ENCODE measurements around the gene TRIL. TPM values are rescaled to one million over a fixed set of nuclear protein-coding genes. Genes with fewer than 3 reads are reported as not detected.

TRIL gene
- total RNA-seq, 1 experiment from 2014 or later: 3.0 TPM

DNA sequence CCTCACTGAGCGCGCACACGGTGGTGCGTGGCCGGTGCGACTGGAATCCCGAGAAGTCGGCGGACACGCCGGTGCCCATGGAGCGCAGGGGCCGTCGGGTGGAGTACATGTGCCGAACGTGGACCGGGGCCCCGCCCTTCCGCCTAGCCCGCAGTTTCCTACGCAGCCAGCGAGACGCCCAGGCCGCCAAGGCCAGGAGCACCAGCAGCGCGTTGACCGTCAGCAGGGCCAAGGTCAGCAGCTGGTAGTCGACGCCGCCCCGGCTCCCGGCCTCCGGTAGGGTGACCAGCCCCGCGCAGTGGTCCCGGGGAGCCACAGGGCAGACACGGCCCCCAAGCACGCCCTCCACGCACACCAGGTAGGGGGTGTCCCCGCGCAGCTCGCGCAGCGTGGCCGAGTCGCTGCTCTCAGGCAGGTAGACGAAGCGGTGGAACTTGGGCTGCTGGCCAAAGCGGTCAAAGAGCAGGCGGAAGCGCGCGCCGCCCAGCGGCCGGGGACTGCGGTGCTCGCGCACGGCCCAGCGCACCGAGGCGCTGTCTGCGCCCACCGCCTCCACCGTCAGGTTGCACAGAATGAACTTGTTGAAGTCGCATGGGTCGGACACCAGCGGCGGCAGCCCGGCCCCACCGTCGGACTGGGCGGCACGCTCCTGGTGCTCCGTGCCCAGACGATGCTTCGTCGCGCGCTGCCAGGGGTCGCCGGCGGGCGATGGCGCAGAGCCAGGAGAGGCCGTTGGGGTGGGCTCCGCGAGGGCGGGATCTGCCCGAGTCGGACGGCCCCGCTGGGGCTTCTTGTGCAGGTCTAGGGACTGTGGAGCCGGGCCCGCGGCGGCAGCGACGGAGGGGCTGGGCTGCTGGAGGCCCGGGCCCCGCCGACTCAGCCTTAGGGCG is 2.2 kb downstream of the TRIL start (continued):
- peak; percentile 62 for TF ChIP-seq SP1 (CRISPR knock-in tag; conservative IDR thresholded peaks at IDR 0.05)
- no peak for TF ChIP-seq TCF7 (CRISPR knock-in tag; IDR thresholded peaks at IDR 0.05; ENCODE audit: low read depth)
- TF ChIP-seq, protein P1, sequence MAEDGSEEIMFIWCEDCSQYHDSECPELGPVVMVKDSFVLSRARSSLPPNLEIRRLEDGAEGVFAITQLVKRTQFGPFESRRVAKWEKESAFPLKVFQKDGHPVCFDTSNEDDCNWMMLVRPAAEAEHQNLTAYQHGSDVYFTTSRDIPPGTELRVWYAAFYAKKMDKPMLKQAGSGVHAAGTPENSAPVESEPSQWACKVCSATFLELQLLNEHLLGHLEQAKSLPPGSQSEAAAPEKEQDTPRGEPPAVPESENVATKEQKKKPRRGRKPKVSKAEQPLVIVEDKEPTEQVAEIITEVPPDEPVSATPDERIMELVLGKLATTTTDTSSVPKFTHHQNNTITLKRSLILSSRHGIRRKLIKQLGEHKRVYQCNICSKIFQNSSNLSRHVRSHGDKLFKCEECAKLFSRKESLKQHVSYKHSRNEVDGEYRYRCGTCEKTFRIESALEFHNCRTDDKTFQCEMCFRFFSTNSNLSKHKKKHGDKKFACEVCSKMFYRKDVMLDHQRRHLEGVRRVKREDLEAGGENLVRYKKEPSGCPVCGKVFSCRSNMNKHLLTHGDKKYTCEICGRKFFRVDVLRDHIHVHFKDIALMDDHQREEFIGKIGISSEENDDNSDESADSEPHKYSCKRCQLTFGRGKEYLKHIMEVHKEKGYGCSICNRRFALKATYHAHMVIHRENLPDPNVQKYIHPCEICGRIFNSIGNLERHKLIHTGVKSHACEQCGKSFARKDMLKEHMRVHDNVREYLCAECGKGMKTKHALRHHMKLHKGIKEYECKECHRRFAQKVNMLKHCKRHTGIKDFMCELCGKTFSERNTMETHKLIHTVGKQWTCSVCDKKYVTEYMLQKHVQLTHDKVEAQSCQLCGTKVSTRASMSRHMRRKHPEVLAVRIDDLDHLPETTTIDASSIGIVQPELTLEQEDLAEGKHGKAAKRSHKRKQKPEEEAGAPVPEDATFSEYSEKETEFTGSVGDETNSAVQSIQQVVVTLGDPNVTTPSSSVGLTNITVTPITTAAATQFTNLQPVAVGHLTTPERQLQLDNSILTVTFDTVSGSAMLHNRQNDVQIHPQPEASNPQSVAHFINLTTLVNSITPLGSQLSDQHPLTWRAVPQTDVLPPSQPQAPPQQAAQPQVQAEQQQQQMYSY (CRISPR knock-in tag; IDR thresholded peaks at IDR 0.05): no peak
- no peak for TF ChIP-seq ZNF671 (CRISPR knock-in tag; IDR thresholded peaks at IDR 0.05)
- no peak for TF ChIP-seq NFATC4 (CRISPR knock-in tag; IDR thresholded peaks at IDR 0.05)
- 0 out of 2 replicates have a peak, but pooled peaks have one; percentile 41 for TF ChIP-seq NR2C2 (CRISPR knock-in tag; IDR thresholded peaks at IDR 0.05)
- TF ChIP-seq NFYB (CRISPR knock-in tag; conservative IDR thresholded peaks at IDR 0.05; ENCODE audit: low read depth): 0 out of 2 replicates have a peak, but pooled peaks have one; percentile 12
- TF ChIP-seq, protein P2, sequence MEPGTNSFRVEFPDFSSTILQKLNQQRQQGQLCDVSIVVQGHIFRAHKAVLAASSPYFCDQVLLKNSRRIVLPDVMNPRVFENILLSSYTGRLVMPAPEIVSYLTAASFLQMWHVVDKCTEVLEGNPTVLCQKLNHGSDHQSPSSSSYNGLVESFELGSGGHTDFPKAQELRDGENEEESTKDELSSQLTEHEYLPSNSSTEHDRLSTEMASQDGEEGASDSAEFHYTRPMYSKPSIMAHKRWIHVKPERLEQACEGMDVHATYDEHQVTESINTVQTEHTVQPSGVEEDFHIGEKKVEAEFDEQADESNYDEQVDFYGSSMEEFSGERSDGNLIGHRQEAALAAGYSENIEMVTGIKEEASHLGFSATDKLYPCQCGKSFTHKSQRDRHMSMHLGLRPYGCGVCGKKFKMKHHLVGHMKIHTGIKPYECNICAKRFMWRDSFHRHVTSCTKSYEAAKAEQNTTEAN (CRISPR knock-in tag; IDR thresholded peaks at IDR 0.05): peak; percentile 30; the same call in 1 of the 2 replicates
- TF ChIP-seq, protein P3, sequence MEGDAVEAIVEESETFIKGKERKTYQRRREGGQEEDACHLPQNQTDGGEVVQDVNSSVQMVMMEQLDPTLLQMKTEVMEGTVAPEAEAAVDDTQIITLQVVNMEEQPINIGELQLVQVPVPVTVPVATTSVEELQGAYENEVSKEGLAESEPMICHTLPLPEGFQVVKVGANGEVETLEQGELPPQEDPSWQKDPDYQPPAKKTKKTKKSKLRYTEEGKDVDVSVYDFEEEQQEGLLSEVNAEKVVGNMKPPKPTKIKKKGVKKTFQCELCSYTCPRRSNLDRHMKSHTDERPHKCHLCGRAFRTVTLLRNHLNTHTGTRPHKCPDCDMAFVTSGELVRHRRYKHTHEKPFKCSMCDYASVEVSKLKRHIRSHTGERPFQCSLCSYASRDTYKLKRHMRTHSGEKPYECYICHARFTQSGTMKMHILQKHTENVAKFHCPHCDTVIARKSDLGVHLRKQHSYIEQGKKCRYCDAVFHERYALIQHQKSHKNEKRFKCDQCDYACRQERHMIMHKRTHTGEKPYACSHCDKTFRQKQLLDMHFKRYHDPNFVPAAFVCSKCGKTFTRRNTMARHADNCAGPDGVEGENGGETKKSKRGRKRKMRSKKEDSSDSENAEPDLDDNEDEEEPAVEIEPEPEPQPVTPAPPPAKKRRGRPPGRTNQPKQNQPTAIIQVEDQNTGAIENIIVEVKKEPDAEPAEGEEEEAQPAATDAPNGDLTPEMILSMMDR (IDR thresholded peaks at IDR 0.05): 0 out of 2 replicates have a peak, but pooled peaks have one; percentile 25
- TF ChIP-seq TEAD4 (CRISPR knock-in tag; IDR thresholded peaks at IDR 0.05): no peak
- TF ChIP-seq ZNF396 (CRISPR knock-in tag; IDR thresholded peaks at IDR 0.05; ENCODE audit: borderline replicate concordance): no peak
- no peak for TF ChIP-seq SMAD4 (CRISPR knock-in tag; IDR thresholded peaks at IDR 0.05)
- TF ChIP-seq, protein P4, sequence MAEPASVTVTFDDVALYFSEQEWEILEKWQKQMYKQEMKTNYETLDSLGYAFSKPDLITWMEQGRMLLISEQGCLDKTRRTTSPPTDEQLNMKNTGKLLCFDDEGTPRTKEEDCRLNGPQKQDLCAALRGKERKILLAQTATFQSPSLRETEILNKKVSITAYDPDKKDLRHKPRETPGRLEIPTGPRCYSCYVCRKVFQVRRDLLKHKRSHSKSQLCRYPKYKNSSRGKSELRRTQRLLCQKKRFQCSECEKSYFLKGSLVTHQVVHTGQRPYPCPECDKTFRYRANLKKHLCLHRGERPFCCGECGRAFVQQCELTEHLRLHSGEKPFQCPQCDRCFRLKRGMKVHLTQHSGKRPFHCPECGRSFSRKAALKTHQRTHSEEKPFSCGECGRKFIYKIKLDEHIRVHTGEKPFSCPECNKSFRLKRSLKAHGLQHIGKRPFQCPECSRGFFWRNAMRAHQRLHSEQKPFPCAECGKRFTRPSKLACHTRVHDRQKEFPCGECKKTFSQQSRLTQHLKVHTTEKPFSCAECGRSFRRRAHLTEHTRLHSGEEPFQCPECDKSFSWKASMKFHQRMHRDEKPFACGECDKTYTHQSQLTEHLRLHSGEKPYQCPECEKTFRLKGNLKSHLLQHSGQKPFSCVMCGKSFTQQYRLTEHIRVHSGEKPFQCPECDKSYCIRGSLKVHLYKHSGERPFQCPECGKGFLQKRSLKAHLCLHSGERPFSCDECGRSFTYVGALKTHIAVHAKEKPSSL (CRISPR knock-in tag; conservative IDR thresholded peaks at IDR 0.05): no peak
- TF ChIP-seq MYBL2 (CRISPR knock-in tag; IDR thresholded peaks at IDR 0.05): peak; percentile 45
- 0 out of 2 replicates have a peak, but pooled peaks have one; percentile 42 for TF ChIP-seq EMX1 (CRISPR knock-in tag; IDR thresholded peaks at IDR 0.05)
- no peak for TF ChIP-seq IRF2 (CRISPR knock-in tag; IDR thresholded peaks at IDR 0.05; ENCODE audit: borderline replicate concordance, low read depth)
- no peak for TF ChIP-seq ZNF263 (CRISPR knock-in tag; IDR thresholded peaks at IDR 0.05; ENCODE audit: low read depth)
- TF ChIP-seq HMGA2 (CRISPR knock-in tag; IDR thresholded peaks at IDR 0.05): no peak
- no peak for TF ChIP-seq GRHL2 (CRISPR knock-in tag; IDR thresholded peaks at IDR 0.05; ENCODE audit: insufficient replicate concordance, severe bottlenecking)
- TF ChIP-seq, protein P5, sequence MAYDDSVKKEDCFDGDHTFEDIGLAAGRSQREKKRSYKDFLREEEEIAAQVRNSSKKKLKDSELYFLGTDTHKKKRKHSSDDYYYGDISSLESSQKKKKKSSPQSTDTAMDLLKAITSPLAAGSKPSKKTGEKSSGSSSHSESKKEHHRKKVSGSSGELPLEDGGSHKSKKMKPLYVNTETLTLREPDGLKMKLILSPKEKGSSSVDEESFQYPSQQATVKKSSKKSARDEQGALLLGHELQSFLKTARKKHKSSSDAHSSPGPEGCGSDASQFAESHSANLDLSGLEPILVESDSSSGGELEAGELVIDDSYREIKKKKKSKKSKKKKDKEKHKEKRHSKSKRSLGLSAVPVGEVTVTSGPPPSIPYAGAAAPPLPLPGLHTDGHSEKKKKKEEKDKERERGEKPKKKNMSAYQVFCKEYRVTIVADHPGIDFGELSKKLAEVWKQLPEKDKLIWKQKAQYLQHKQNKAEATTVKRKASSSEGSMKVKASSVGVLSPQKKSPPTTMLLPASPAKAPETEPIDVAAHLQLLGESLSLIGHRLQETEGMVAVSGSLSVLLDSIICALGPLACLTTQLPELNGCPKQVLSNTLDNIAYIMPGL (CRISPR knock-in tag; IDR thresholded peaks at IDR 0.05): peak; percentile 87; the same call in 1 of the 2 replicates
- no peak for TF ChIP-seq GTF2I (CRISPR knock-in tag; conservative IDR thresholded peaks at IDR 0.05)
- TF ChIP-seq, protein P6, sequence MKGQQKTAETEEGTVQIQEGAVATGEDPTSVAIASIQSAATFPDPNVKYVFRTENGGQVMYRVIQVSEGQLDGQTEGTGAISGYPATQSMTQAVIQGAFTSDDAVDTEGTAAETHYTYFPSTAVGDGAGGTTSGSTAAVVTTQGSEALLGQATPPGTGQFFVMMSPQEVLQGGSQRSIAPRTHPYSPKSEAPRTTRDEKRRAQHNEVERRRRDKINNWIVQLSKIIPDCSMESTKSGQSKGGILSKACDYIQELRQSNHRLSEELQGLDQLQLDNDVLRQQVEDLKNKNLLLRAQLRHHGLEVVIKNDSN (CRISPR knock-in tag; IDR thresholded peaks at IDR 0.05): peak; percentile 45; the same call in 1 of the 2 replicates
- no peak for TF ChIP-seq SMAD3 (CRISPR knock-in tag; IDR thresholded peaks at IDR 0.05; ENCODE audit: borderline replicate concordance)
- TF ChIP-seq ESRRA (CRISPR knock-in tag; IDR thresholded peaks at IDR 0.05; ENCODE audit: borderline replicate concordance): no peak
- TF ChIP-seq, protein P7, sequence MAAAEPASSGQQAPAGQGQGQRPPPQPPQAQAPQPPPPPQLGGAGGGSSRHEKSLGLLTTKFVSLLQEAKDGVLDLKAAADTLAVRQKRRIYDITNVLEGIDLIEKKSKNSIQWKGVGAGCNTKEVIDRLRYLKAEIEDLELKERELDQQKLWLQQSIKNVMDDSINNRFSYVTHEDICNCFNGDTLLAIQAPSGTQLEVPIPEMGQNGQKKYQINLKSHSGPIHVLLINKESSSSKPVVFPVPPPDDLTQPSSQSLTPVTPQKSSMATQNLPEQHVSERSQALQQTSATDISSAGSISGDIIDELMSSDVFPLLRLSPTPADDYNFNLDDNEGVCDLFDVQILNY (CRISPR knock-in tag; IDR thresholded peaks at IDR 0.05): no peak
